HEK293 (cell line): ENCODE measurements around the gene KANK2.

Experiments used
- CTCF ChIA-PET: fragments of 350-600 bp; formaldehyde crosslinking; extraction: SDS; loops from one replicate; lab custom pipeline; 2021; ENCODE audit warnings: antibody characterized with exemption; lab: Yijun Ruan, JAX
- POLR2A ChIA-PET: fragments of 300-600 bp; formaldehyde crosslinking; extraction: SDS; loops from one replicate; lab custom pipeline; 2020; ENCODE audit warnings: antibody characterized with exemption, inconsistent platforms; lab: Yijun Ruan, JAX
- H3K27ac ChIP-seq: fragments of 200-500 bp; sonication (Bioruptor generic); 2 replicates; pipeline ENCODE4 v1.5.1; 2014; ENCODE audit warnings: low read depth, low read length, control low read depth, inconsistent platforms; ENCODE audit errors: extremely low read depth
- H3K36me3 ChIP-seq, 2 experiments: fragments of 200-500 bp in 1 of 2; sonication (Bioruptor generic) in 1 of 2; 1 replicate in 1 of 2; 2 replicates in 1 of 2; pipeline ENCODE4 v1.5.1; 2014 to 2017; ENCODE audit warnings: inconsistent platforms in 2 of 2, low read length in 2 of 2; ENCODE audit not compliant: control insufficient read depth in 2 of 2, insufficient read depth in 1 of 2
- H3K4me1 ChIP-seq: fragments of 200-500 bp; sonication (Bioruptor generic); 2 replicates; pipeline ENCODE4 v1.5.1; 2014; ENCODE audit warnings: mild to moderate bottlenecking, low read length, inconsistent platforms; ENCODE audit not compliant: control insufficient read depth, insufficient read depth
- H3K4me3 ChIP-seq: 2 replicates; pipeline ENCODE4 v1.5.1; 2011; ENCODE audit warnings: low read depth, mild to moderate bottlenecking, control low read depth, low read length, moderate library complexity
- H3K9me3 ChIP-seq: fragments of 200-500 bp; sonication (Bioruptor generic); 2 replicates; pipeline ENCODE4 v1.5.1; 2014; ENCODE audit warnings: low read depth, low read length, inconsistent platforms; ENCODE audit not compliant: control insufficient read depth, insufficient read depth
- GLIS1 ChIP-seq: fragments of 450-650 bp; formaldehyde crosslinking; IDR thresholded peaks from 2 replicates; pipeline ENCODE4 v1.5.1; 2016; ENCODE audit warnings: missing biosample characterization, missing genetic modification characterization
- GLIS2 ChIP-seq: fragments of 450-650 bp; formaldehyde crosslinking; IDR thresholded peaks from 2 replicates; pipeline ENCODE4 v1.5.1; 2016; ENCODE audit warnings: missing biosample characterization, missing genetic modification characterization
- KLF16 ChIP-seq: fragments of 450-650 bp; formaldehyde crosslinking; IDR thresholded peaks from 2 replicates; pipeline ENCODE4 v1.5.1; 2017; ENCODE audit warnings: missing biosample characterization, missing genetic modification characterization
- TCF7L2 ChIP-seq: IDR thresholded peaks from 2 replicates; pipeline ENCODE4 v1.6.1; 2011; ENCODE audit warnings: low read depth, mild to moderate bottlenecking, inconsistent platforms, low read length, moderate library complexity, borderline replicate concordance
- ZBTB17 ChIP-seq: fragments of 450-650 bp; formaldehyde crosslinking; IDR thresholded peaks from 2 replicates; pipeline ENCODE4 v1.5.1; 2016; ENCODE audit warnings: missing biosample characterization, missing genetic modification characterization
- ZBTB21 ChIP-seq: fragments of 450-650 bp; formaldehyde crosslinking; IDR thresholded peaks from 2 replicates; pipeline ENCODE4 v1.5.1; 2017; ENCODE audit warnings: missing biosample characterization, missing genetic modification characterization
- ZBTB8A ChIP-seq: fragments of 450-650 bp; formaldehyde crosslinking; IDR thresholded peaks from 2 replicates; pipeline ENCODE4 v1.5.1; 2016; ENCODE audit warnings: missing biosample characterization, missing genetic modification characterization
- ZNF112 ChIP-seq: fragments of 450-650 bp; formaldehyde crosslinking; IDR thresholded peaks from 2 replicates; pipeline ENCODE4 v1.5.0; 2017; ENCODE audit warnings: missing biosample characterization, missing genetic modification characterization
- ZNF157 ChIP-seq: fragments of 450-650 bp; formaldehyde crosslinking; IDR thresholded peaks from 2 replicates; pipeline ENCODE4 v1.5.1; 2016; ENCODE audit warnings: missing biosample characterization, missing genetic modification characterization
- ZNF174 ChIP-seq: fragments of 450-650 bp; formaldehyde crosslinking; IDR thresholded peaks from 2 replicates; pipeline ENCODE4 v1.5.0; 2017; ENCODE audit warnings: missing biosample characterization, mild to moderate bottlenecking, missing genetic modification characterization
- ZNF2 ChIP-seq: fragments of 450-650 bp; formaldehyde crosslinking; IDR thresholded peaks from 2 replicates; pipeline ENCODE4 v1.5.1; 2016; ENCODE audit warnings: missing biosample characterization, missing genetic modification characterization
- ZNF311 ChIP-seq: fragments of 450-650 bp; formaldehyde crosslinking; IDR thresholded peaks from 2 replicates; pipeline ENCODE4 v1.5.1; 2017; ENCODE audit warnings: missing biosample characterization, missing genetic modification characterization, borderline replicate concordance
- ZNF362 ChIP-seq: fragments of 450-650 bp; formaldehyde crosslinking; IDR thresholded peaks from 2 replicates; pipeline ENCODE4 v1.5.1; 2016; ENCODE audit warnings: missing biosample characterization, missing genetic modification characterization
- ZNF585B ChIP-seq: fragments of 450-650 bp; formaldehyde crosslinking; IDR thresholded peaks from 2 replicates; pipeline ENCODE4 v1.5.1; 2016; ENCODE audit warnings: missing biosample characterization, missing genetic modification characterization
- ZNF629 ChIP-seq: fragments of 450-650 bp; formaldehyde crosslinking; IDR thresholded peaks from 2 replicates; pipeline ENCODE4 v1.5.1; 2017; ENCODE audit warnings: missing biosample characterization, missing genetic modification characterization
- ZNF639 ChIP-seq: fragments of 450-650 bp; formaldehyde crosslinking; IDR thresholded peaks from 2 replicates; pipeline ENCODE4 v1.5.1; 2016; ENCODE audit warnings: missing biosample characterization, missing genetic modification characterization
- ZNF785 ChIP-seq: fragments of 450-650 bp; formaldehyde crosslinking; IDR thresholded peaks from 2 replicates; pipeline ENCODE4 v1.5.1; 2016; ENCODE audit warnings: missing biosample characterization, missing genetic modification characterization
- ZNF792 ChIP-seq: fragments of 450-650 bp; formaldehyde crosslinking; IDR thresholded peaks from 2 replicates; pipeline ENCODE4 v1.5.1; 2016; ENCODE audit warnings: missing biosample characterization, missing genetic modification characterization

The KANK2 gene

GRCh38 chr19:11202488-11203193, 5.3 kb upstream of the KANK2 start:
- Histone ChIP-seq H3K4me3 (no peak overlapping the region), H3K36me3 (peaks cover 0 to 4% of the 10 kb centered on the region in 2 experiments; a peak in 2 of 3 replicates), H3K27ac (no peak overlapping the region), H3K4me1 (0 out of 2 replicates have a peak, but pooled peaks cover 2% of the 10 kb centered on the region), H3K9me3 (no peaks in the 10 kb centered on the region)
- POLR2A ChIA-PET: interaction anchor here (0.7 to 1.7 kb wide), 2 partner anchors 60 to 70 kb away, joined by 3 to 6 read pairs; no protein-coding TSS in a partner anchor
- CTCF ChIA-PET: interaction anchor here (0.6 to 3.6 kb wide), 7 partner anchors 64 to 333 kb away, joined by 3 to 44 read pairs (median 7); no protein-coding TSS in a partner anchor
- 0 out of 2 replicates have a peak, but pooled peaks have one; percentile 6 for TF ChIP-seq ZBTB8A (tag by site-specific recombination)
- peak; percentile 64 for TF ChIP-seq GLIS1
- TF ChIP-seq ZNF792 (tag by site-specific recombination): peak; percentile 98
- TF ChIP-seq ZNF639 (tag by site-specific recombination): no peak

DNA sequence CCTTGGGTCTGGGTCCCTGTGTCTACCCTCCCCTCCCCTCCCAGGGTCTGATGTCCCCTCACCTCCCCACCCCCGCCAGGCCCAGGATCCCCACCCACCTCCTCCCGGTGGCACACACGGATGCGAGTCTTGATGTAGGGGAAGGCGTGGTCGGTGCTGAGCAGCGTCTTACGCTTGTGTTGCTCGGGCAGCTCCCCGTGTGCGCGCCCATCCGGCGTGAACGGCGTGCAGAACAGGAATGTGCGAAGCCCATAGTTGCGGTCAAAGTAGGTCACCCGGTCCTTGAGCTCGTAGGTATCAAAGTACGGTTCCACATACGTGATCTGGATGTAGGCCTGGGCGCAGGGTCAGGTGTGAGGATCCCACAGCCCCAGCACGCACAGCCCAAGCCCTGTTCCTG, 4.4 kb upstream of the KANK2 start:
- CTCF ChIA-PET: interaction anchor here (0.9 to 1.2 kb wide), 2 partner anchors 63 to 76 kb away, joined by 4 to 8 read pairs; no protein-coding TSS in a partner anchor
- H3K4me1 ChIP-seq: 0 out of 2 replicates have a peak, but pooled peaks cover 2% of the 10 kb centered on the region
- peaks cover 0 to 4% of the 10 kb centered on the region in 2 experiments; a peak in 2 of 3 replicates for H3K36me3 ChIP-seq
- H3K4me3 ChIP-seq: no peak overlapping the region
- no peak overlapping the region for H3K27ac ChIP-seq
- POLR2A ChIA-PET: interaction anchor here (0.7 kb wide), 1 partner anchor 69 kb away, joined by 3 read pairs; no protein-coding TSS in a partner anchor
- TF ChIP-seq ZNF362 (tag by site-specific recombination) (no peak), ZNF2 (tag by site-specific recombination) (no peak), ZNF311 (tag by site-specific recombination) (no peak), ZNF174 (tag by site-specific recombination) (no peak), ZNF785 (tag by site-specific recombination) (no peak), KLF16 (tag by site-specific recombination) (no peak), ZBTB17 (tag by site-specific recombination) (no peak)
- no peaks in the 10 kb centered on the region for H3K9me3 ChIP-seq

- POLR2A ChIA-PET: no interaction called here
These were observed 3.6 kb upstream of the KANK2 start for GRCh38 chr19:11200931-11201330.

DNA sequence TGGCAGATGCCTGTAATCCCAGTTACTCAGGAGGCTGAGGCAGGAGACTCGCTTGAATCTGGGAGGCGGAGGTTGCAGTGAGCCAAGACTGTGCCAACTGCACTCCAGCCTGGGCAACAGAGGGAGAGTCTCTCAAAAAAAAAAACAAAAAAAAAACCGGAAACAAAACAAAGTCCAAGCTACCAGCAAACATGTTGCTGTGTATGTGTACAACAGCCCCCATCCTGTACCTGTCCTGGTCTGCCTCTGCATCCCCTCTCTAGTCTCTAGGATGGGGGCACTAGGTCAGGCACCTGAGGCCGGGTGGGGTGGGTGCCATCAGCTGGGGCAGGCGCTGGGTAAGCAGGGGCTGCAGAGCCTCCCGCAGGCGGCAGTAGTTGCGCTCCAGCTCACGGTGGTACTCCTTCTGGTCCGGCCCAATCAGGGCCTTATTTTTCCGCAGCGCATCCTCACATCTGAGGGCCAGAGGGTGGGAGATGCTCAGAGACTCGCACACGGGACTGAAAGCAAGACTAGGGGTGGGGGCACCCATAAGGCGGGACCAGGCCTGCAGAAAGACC, 2.8 kb upstream of the KANK2 start:
- no peaks in the 10 kb centered on the region for H3K9me3 ChIP-seq

More at GRCh38 chr19:11200931-11201330, 3.6 kb upstream of the KANK2 start:
- Histone ChIP-seq H3K4me1 (0 out of 2 replicates have a peak, but pooled peaks cover 2% of the 10 kb centered on the region), H3K9me3 (no peaks in the 10 kb centered on the region), H3K36me3 (peaks cover 0 to 4% of the 10 kb centered on the region in 2 experiments; a peak in 2 of 3 replicates), H3K4me3 (no peak overlapping the region), H3K27ac (no peak overlapping the region)
- TF ChIP-seq ZNF112 (tag by site-specific recombination): no peak
- 0 out of 2 replicates have a peak, but pooled peaks have one; percentile 15 for TF ChIP-seq GLIS2
- TF ChIP-seq ZNF629 (tag by site-specific recombination): no peak
- TF ChIP-seq ZBTB21 (tag by site-specific recombination): no peak
- no peak for TF ChIP-seq ZNF585B (tag by site-specific recombination)
- no peak for TF ChIP-seq TCF7L2
- CTCF ChIA-PET: interaction anchor here (0.7 kb wide), 1 partner anchor 174 kb away, joined by 4 read pairs; no protein-coding TSS in a partner anchor

More for the DNA sequence above, 2.8 kb upstream of the KANK2 start:
- 0 out of 2 replicates have a peak, but pooled peaks cover 2% of the 10 kb centered on the region for H3K4me1 ChIP-seq
- H3K36me3 ChIP-seq: peaks cover 0 to 10% of the 10 kb centered on the region in 2 experiments; a peak in 1 of 3 replicates
- H3K4me3 ChIP-seq: no peak overlapping the region
- H3K27ac ChIP-seq: no peak overlapping the region
- CTCF ChIA-PET: interaction anchor here (0.5 to 1.8 kb wide), 4 partner anchors 74 to 208 kb away, joined by 3 to 5 read pairs (median 4); no protein-coding TSS in a partner anchor
- POLR2A ChIA-PET: interaction anchor here (0.6 kb wide), 1 partner anchor 39 kb away, joined by 3 read pairs; no protein-coding TSS in a partner anchor
- TF ChIP-seq ZNF157 (tag by site-specific recombination) (peak; percentile 95), ZNF112 (tag by site-specific recombination) (no peak)
